Measurements from ENCODE around the gene SDK2. TPM values are rescaled to one million over a fixed set of nuclear protein-coding genes. Genes with fewer than 3 reads are reported as not detected.

SDK2 gene
- total and polyA plus RNA-seq, 9 of the 15 experiments (the other 6 are each of a cell fraction or from before 2014, with no cell fraction given) = 0.04 TPM; not detected in 8

- TF ChIP-seq SPI1 (IDR thresholded peaks at IDR 0.05; ENCODE audit: borderline replicate concordance, low read depth, low read length) (no peak), ZKSCAN1 (IDR thresholded peaks at IDR 0.05; ENCODE audit: low read depth, low read length) (no peak), CAMTA2 (CRISPR knock-in tag; conservative IDR thresholded peaks at IDR 0.05) (no peak), TAL1 (IDR thresholded peaks at IDR 0.05) (peak; percentile 41; the same call in 1 of the 2 replicates), NCOR1 (IDR thresholded peaks at IDR 0.05) (peak; percentile 72), ZSCAN29 (IDR thresholded peaks at IDR 0.05) (no peak), CBFB (CRISPR knock-in tag; IDR thresholded peaks at IDR 0.05) (no peak), CBFA2T3 (IDR thresholded peaks at IDR 0.05) (peak; percentile 79), ZNF217 (CRISPR knock-in tag; IDR thresholded peaks at IDR 0.05) (no peak)
- TF ChIP-seq, protein P1, sequence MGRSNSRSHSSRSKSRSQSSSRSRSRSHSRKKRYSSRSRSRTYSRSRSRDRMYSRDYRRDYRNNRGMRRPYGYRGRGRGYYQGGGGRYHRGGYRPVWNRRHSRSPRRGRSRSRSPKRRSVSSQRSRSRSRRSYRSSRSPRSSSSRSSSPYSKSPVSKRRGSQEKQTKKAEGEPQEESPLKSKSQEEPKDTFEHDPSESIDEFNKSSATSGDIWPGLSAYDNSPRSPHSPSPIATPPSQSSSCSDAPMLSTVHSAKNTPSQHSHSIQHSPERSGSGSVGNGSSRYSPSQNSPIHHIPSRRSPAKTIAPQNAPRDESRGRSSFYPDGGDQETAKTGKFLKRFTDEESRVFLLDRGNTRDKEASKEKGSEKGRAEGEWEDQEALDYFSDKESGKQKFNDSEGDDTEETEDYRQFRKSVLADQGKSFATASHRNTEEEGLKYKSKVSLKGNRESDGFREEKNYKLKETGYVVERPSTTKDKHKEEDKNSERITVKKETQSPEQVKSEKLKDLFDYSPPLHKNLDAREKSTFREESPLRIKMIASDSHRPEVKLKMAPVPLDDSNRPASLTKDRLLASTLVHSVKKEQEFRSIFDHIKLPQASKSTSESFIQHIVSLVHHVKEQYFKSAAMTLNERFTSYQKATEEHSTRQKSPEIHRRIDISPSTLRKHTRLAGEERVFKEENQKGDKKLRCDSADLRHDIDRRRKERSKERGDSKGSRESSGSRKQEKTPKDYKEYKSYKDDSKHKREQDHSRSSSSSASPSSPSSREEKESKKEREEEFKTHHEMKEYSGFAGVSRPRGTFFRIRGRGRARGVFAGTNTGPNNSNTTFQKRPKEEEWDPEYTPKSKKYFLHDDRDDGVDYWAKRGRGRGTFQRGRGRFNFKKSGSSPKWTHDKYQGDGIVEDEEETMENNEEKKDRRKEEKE (IDR thresholded peaks at IDR 0.05; ENCODE audit: borderline replicate concordance in 1 of 2, control insufficient read depth in 1 of 2, low read depth in 2 of 2, low read length in 1 of 2) = no peak
Observed at GRCh38 chr17:73369111-73369521, 275.1 kb downstream of the SDK2 start (continued).

Measured in K562 (cell line).